Activated T-helper 1 cell treated with Interleukin-2 at 50 U/mL for 16 hours (primary cell): ENCODE results near the gene GFPT2.
"Not testable (repeated sequence)": the region's sequence is repeated elsewhere in the genome, so short reads cannot be mapped to it uniquely, and the experiment has no call there.

Experiments used
- DNase-seq: peaks from one replicate; pipeline ENCODE4 v3.0.0-alpha.2; 2020; ENCODE audit warnings: low read depth

GFPT2 gene

DNA sequence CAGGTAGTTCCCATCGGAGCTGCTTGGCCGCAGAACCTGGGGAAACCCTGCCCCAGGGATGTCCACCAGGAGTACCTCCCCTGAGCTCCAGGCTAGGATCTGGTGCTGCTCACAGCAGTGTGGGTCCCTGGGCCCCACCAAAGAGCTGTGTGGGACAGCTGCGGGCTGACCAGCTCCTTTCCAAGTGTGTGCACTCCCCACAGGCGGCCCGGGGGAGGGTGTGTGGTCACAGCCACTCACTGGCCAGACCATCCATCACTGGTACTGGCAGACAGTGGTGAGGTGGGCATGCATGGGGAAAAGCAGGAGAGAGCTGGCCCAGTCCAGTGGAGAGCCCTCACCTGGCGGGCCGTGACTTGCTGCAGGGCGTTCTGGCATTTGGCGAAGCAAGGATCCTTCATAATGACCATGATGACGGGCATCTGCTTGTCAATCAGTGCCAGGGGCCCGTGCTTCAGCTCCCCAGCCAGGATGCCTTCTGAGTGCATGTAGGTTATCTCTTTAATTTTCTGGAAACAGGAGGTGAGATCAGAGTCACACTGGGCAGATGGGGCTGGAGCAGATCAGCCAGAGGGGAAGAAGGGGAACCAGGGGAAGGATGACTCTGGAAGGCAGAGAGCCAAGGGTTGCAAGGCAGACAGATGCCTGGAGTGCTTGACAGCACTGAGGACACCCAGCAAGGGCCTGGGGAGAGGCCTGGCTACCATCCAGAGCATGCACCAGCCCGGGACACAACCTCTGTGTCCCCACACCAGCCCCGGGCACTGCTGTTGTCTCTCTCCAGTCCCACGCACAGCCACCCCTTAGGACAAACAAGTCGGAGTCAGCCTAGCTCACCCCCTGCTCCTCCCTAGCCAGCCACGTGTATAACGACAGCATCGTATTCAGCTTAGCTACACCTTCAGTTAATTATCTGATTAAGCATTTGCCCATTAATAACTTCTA, 48.4 kb downstream of the GFPT2 start:
- no peak for DNase-seq

DNA sequence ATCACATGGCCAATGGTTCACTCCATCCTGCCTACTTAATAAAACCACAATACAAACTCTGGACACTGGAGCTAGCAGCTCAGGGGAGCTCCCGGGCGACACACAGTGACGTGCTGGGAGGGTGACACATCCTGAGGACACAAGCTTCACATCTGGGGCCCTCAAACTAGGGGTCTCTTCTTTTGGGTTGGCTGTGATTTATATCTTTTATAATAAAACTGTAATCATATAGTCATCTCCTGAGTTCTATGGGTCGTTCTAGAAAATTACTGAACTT, 49.2 kb downstream of the GFPT2 start:
- no peak for DNase-seq

DNA sequence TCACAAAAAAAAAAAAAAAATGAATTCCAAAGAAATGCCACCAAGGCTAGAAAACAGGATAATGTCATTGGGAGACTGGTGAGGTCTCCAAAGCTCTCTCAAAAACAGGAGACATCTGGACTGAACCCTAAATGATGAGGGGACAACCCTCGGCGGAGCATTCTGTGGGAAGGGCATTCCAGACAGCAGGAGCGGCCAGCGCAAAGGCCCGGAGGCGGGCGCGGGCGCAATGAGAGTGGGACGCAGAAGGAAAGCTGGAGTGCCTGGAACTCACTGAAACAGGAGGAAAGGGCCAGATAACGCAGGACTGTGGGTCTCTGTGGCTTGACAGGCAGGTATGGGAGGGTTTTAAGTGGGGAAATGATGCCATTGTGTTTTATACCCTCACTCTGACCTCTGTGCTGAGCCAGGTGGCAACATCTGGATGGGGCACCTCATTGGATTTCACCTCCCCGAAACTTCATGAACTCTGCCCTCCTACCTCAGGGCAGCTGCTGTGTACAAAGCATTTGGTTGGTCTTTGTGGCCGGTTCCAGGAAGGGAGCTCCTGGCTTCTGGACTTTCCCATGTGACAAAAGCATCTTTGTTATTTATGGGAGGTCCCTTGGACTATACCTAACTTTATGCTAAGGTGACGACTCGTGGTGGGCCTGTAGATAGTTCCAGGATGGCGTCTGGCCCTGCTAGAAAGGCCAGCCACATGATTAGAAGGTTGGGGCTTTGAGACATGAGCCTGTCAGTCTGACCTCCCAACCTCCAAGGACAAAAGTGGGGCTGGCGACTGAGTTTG, 49.7 kb downstream of the GFPT2 start:
- DNase-seq = no peak

DNA sequence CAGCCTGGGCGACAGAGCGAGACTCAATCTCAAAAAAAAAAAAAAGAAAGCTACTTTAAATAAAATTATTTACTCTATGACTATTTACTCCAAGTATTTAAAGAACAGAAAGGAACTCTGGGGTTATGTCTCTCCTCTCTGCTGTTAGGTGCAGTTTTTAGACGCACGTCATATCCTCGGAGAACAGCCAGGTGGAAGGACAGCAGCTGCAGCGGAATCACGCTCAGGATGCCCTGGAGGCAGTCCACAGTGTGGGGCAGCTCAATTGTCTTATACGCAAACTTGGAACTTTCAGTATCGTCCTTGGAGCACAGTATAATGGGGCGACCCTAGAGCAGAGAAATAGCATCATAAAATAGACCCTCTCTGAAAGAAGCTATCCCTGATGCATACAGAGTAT, 50.9 kb downstream of the GFPT2 start:
- no peak for DNase-seq

DNA sequence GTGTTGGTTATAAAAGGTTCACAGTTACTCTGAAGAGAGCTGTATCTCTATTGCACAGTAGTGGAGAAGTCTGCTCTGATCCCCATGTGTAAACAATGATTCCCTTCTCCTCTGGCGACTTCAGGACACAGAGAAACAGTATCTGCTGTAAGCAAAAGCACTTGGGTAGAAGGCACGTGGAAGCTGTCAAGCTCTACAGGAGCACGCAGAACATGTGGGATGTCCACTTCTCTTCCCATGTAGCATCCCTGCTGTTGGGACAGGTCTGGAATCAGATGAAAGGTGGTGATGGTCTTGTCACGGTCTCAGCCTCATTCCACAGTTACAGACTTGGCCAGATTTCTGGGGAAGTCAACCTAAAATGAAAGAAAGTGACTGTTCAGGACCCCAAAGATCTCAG, 51.9 kb downstream of the GFPT2 start:
- no peak for DNase-seq

DNA sequence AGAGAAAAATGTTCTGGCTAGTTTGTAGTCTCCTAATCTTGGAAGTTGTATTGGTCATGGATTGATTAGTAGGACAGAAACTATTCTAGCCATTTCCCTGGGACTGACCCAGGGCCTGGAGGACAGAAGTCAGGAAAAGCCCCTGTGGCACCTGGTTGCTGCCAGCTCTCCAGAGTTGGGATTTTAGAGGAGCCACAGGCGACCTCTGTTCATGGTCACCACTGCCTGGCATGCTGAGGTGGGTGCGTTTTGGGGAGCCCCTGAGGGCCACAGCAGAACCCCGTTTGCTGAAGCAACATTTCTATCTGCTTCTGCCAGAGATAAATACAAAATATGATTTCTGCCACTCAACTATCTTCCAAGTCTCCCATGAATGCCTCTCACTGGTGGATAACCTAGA, 53.6 kb downstream of the GFPT2 start:
- DNase-seq = no peak

DNA sequence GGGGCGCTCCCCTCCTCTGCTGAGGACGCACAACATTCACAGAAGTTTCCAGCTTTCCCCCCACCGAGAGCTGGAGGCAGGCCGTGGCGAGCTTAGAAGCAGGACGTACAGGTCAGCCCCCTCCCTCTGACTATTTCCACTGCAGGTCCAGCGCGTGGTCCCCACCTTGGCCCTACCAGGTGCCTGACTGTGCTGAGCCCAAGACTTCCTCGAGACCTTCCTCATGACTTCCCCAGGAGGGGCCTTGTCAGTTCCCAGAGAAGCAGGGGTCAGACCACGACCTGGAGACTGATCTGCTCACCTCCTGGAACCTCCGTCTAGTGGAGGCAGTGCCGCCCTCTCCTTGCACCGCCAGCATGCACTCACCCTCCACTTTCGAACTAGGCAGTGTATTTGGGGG, 54.1 kb downstream of the GFPT2 start:
- DNase-seq = not testable (repeated sequence)

DNA sequence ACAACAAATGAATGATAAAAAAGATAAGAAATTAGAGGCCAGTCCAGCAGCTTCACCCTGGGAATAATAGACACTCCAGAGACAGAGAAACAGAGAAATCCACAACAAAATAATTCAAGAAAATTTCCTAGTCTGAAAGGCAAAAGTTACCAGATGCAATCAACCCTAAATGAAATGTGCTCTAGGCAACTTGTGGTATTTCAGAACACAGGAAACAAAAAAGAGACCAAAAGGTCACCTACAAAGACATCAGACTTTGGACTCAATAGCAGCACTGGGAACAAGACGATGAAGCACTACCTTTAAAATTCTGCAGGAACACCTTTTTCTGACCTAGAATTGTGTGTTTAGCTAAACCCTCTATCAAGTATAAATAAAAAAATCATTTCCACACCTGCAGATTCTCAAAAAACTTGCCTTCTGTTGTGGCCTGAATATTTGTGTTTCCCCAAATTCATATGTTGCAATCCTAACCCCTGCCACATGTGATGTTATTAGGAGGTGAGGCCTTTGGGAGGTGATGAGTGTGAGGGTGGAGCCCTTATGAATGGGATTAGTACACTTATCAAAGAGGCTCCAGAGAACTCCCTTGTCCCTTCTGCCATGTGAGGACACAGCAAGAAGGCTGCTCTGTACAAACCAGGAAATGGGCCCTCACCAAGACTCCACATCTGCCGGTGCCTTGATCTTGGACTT, 55.4 kb downstream of the GFPT2 start:
- DNase-seq = no peak

DNA sequence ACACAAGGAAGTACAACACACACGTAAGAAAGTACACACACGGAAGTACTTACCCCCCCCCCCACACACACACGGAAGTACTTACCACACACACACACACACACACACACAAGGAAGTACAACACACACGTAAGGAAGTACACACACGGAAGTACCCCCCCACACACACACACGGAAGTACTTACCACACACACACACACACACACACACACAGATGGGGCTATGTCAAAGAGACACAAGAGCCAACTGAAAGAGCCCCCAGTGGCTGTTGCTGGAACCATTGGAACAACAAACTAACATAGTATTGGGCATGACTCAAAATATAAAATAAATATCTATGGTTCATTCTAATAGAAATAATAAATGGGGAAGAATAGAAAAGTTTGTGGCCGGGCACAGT, 56.4 kb downstream of the GFPT2 start:
- DNase-seq = no peak

DNA sequence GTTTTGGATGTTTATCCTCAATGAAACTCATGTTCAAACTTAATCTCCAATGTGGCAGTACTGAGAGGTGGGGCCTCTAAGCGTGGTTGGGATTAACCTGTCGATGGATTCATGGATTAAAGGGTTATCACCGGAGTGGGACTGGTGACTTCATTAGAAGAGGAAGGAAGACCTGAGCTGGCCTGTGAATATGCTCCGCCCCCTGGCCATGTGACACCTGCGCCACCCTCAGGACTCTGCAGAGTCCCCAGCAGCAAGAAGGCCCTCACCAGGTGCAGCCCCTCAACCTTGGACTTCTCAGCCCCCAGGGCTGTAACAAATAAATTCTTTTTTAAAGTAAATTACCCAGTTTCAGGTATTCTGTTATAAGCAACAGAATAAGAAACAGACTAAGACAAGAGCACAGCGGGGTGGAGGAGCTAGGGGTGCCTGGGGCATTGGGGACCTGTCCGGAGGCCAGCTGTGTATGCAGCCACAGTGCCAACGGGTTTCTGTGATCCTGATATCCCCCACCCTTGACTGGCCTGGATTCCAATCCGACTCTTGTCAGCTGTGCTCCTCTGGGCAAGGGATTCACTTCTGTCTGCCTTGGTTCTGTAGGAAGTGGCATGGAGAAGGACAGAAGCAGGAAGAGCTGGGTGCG, 58.1 kb downstream of the GFPT2 start:
- DNase-seq = no peak

DNA sequence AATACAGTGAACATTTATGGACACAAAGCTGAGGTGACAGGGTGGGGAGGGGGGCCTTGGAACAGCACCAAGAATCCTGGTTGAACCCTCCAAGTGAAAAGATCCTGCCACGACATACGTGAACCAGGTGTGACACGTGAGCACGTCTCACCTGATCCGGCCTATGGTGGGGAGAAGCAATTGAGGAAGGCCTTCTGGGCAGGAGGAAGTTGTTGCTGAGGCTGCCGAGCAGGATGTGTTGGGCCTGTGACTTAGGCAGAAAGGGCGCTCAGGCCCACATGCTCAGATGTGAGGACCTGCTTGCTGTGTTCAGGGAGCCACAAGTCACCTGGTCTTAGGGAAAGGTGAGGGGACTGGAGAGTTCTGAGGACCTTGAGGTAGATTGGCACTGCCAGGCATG, 58.7 kb downstream of the GFPT2 start:
- no peak for DNase-seq

DNA sequence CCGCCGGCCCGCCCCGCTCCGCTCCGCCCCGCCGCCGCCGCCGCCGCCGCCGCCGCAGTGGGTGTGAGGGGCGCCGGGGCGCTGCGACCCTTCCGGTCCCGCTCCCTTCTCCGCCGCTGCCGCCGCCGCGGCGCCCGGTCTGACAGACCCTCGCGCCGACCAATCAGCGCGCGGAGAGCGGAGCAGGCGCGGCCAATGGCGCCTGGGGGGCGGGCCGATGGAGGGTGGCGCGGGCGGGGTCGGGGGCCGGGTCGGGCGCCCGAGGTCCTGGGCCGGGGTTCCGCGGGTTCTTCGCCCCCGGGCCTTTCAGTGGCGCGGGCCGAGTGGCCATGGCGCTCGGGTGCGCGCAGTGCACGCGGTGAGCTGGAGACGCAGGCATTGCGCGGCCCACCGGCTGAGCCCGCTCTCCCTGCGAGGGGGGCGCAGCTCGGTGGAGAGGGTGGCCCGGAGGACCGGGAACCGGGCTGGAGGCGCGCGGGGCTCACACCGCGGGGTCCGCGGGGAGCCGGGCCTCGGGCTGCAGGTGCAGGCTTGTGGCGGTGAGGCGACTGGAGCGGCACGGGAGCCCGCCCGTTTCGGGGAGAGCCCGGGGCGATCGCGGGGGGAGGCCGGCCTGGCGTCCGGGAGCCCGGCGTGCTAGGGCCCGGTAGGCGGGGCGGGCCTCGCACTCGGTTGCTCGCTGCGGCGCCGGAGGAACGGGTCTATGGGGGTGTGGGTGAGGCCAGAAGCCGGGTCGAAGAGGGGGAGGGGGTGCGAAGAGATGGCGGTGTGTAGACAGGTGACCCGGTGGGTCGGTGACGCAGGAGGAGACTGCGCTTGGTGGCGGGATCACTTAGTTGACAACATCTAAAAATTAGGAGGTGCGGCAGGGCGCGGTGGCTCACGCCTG, 60.9 kb downstream of the GFPT2 start, which contains the start of gene MAPK9:
Gene MAPK9 (minus strand): TSS at position 141 of the 889 bp plus-strand sequence. CDS start 11,522 bp downstream, outside the sequence.
- DNase-seq = peak; percentile 80

DNA sequence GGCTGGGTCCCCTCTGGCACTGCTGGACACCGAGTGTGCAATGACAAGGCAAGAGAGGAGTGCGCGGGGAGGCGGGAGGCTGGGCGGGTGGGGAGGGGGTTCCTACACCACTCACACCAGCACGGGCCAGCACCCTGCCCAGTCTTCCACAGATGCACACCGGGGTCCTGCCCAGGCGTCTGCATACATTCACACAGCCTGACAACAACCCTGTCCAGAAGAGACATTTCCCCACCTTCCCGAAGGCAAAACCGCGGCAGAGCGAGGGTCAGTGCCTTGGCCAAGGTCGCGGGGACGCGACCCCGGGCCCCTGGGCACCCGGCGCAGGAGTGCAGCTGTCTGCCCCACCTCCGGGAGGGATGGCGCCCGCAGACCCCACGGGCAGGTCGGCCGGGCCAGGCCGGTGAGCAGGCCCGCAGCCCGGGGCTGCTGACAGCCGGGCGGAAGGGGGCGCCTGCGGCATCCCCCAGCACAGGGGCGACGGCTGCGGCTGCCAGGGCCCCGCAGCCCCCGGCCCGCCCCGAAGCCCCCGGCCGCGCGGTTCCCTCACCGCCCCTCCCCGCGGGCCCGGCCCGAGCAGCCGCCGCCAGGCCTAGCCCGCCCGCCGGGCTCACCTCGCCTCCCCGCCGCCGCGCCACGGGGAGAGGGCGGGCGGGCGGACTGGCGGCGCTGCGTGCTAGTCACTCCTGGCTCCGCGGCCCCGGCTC, 61.7 kb downstream of the GFPT2 start:
- DNase-seq = peak; percentile 15

DNA sequence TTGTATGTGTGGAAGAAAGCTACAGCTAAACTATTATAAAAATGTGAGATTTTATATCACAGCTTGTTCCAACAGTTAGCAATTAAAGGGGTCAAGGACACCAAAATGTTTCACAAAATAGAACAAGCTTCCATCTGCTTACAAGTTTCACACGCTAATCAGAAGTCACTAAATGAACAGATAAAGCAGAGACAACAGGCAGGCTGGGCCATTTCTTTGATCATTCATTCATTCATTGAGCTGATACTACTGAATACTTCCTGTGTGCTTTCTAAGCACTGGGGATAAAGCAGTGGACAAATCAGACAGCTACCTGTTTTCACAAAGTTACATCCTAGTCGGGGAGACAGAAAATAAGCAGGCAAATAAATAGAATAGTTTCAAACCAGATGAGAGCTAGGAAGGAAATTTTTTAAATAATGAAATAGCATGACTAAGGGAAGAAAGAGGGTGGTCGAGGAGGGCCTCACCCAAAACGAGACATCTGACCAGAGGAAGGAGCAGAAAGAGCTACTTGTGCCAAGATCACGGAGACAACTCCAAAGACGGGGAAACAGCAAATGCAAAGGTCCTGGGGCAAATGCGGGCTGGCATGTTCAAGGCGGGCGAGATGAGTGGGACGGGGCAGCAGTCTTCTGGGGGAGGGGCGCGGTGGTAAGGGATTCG, 62.4 kb downstream of the GFPT2 start:
- no peak for DNase-seq

DNA sequence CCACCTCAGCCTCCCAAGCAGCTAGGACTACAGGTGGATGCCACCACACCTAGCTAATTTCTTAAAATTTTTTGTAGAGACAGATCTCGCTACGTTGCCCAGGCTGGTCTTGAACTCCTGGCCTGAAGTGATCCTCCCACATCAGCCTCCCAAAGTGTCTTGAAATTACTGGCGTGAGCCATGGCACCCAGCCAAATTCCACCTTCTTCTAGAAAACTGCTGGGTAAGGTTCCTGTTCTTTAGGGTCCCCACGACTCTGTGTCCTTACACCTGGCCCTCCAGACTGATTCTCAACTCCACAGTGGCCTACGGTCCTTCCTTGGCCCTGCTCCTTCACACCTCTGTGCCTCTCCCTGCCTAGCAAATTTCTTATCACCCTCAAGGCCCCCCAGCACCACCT, 63.2 kb downstream of the GFPT2 start:
- no peak for DNase-seq

DNA sequence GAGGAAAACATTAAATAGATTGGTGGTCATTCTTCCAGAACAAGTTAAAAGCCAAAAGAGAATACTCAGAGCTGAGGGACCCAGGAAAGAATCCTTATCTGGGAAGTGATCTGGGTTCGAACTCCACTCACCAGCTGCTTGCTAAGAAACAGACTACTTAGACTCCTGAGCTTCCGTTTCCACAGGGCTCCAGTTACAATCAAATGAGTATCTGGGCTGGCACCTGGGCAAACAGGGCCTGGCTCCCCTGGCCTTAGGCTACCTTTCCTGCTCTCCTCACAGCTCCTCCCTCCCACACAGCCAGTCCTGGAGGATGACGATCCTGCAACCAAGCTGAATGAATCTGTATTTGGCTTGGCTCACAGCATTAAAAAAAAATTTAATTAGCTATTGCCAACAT, 63.7 kb downstream of the GFPT2 start:
- no peak for DNase-seq

DNA sequence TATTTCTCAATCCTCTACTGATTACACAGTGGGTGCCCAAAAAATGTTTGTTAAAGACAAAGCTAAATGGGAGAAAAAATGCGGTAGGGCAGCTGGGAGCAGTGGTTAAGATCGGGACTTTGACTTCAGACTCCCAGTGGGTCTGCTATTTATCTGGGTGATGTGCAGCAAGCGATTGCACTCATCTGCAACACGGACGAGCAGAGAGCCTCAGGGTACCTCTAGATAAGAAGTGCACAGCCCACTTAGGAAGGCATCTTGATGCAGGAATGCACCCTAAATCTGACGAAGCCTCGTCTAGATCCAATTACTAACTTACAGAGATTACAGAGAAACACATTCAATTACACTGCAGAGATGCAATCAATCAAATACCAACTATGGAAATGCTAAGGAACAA, 65.3 kb downstream of the GFPT2 start:
- DNase-seq = no peak

DNA sequence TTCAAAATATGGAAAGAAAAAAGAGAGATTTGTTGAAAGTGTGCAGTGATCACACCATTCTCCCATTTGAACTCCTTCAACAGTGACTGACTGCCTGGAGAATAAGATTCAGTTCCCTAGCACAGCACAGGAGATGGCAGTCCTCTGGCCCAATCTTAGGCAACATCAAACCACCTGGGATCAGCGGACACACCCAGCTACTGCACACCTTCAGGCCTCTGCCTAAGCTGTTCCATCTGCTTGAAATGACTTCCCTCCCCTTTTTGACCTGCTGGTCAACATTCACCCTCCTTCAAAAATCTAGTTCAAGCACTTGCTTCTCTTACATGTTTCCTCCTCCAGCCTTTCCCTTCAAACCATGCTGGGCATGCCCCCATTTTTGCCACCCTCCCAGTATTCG, 65.7 kb downstream of the GFPT2 start:
- no peak for DNase-seq

DNA sequence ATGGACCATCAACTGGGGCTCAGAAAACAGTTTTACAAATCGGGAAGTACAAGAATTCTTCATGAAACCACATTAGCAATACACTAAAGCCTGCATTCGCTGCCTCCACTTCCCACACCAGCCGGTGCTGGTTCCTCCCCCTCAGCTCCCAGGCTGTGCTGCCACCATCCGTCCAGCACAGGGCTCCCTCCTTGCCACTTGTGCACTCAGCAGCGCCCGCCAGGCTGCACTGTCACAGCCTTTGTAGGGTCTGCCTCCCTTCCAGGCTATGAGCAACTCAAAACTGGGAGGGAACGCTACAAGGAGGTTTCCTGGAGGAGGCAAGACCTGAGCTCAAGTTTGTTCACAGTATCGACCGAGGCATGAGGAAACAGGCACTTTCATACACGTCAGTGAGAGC, 69.0 kb downstream of the GFPT2 start:
- no peak for DNase-seq

DNA sequence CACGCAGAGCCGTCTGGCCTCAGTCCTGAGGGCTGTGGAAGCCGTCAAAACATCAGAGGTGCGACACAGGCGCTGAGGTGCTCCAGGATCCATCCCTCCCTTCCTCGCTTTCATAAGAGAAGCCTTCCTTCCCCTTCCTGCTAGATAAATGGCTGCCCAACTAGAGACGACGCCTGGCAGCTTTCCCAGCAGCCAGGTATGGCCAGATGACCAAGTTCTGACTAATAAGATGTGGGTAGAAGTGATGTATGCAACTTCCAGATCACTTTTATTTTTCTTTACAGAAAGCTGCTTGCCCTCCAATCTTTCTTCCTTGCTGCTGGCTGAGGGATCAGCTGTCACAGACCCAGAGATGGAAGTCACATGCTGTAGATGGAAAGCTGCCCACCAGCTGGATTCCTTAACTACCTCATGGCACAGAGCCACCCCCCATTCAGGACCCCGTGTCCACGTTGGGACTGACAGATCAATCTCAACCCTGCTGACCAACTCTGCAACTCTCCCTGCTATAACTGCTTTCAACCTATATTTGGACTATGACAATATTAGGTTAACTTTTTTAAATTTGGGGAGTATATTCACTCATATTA, 70.0 kb downstream of the GFPT2 start:
- DNase-seq = no peak
